NK-92 treated with Interleukin-12 subunit alpha and Interleukin-12 subunit beta, amount 100 ng/mL, for 24 hours (cell line): ENCODE measurements around the gene NCK1.
"Not testable (repeated sequence)": the region's sequence is repeated elsewhere in the genome, so short reads cannot be mapped to it uniquely, and the experiment has no call there.

Experiments used
- DNase-seq: peaks from one replicate; lab custom pipeline; 2025; lab: John Stamatoyannopoulos, UW

Gene NCK1

GRCh38 chr3:136949146-136949545, 87.1 kb downstream of the NCK1 start:
- no peak for DNase-seq

- no peak for DNase-seq
These were observed 87.7 kb downstream of the NCK1 start for GRCh38 chr3:136949708-136950107.

GRCh38 chr3:136950623-136951022, 88.6 kb downstream of the NCK1 start:
- no peak for DNase-seq

GRCh38 chr3:136952292-136952691, 90.3 kb downstream of the NCK1 start:
- DNase-seq: no peak

- no peak for DNase-seq
These were observed 92.2 kb downstream of the NCK1 start for GRCh38 chr3:136954251-136954650.

GRCh38 chr3:136954980-136955780, 93.2 kb downstream of the NCK1 start:
- no peak for DNase-seq

GRCh38 chr3:136955813-136956212, 93.8 kb downstream of the NCK1 start:
- DNase-seq: no peak

GRCh38 chr3:136956971-136957370, 95.0 kb downstream of the NCK1 start:
- no peak for DNase-seq

- no peak for DNase-seq
These were observed 95.8 kb downstream of the NCK1 start, which contains the start of gene IL20RB for GRCh38 chr3:136957751-136958288. TSS of gene IL20RB (plus strand) at chr3:136957983. CDS start at chr3:136958114, 131 bp downstream.

GRCh38 chr3:136958939-136959338, 96.9 kb downstream of the NCK1 start:
- no peak for DNase-seq

GRCh38 chr3:136959599-136959998, 97.6 kb downstream of the NCK1 start:
- no peak for DNase-seq

- no peak for DNase-seq
These were observed 99.1 kb downstream of the NCK1 start for GRCh38 chr3:136960838-136961836.

GRCh38 chr3:136962927-136963326, 100.9 kb downstream of the NCK1 start:
- no peak for DNase-seq

- DNase-seq: not testable (repeated sequence)
These were observed 107.5 kb downstream of the NCK1 start for GRCh38 chr3:136969539-136969938.

GRCh38 chr3:136973352-136973751, 111.3 kb downstream of the NCK1 start:
- DNase-seq: no peak

- DNase-seq: no peak
These were observed 112.7 kb downstream of the NCK1 start for GRCh38 chr3:136974670-136975069.

GRCh38 chr3:136979204-136979603, 117.2 kb downstream of the NCK1 start:
- DNase-seq: no peak

- DNase-seq: no peak
These were observed 117.7 kb downstream of the NCK1 start for GRCh38 chr3:136979684-136980083.

GRCh38 chr3:136982033-136982432, 120.0 kb downstream of the NCK1 start:
- DNase-seq: no peak

- DNase-seq: no peak
These were observed 120.6 kb downstream of the NCK1 start for GRCh38 chr3:136982520-136983138.

- no peak for DNase-seq
These were observed 122.8 kb downstream of the NCK1 start for GRCh38 chr3:136984837-136985236.

- not testable (repeated sequence) for DNase-seq
These were observed 125.5 kb downstream of the NCK1 start for GRCh38 chr3:136987398-136987980.
